Fibroblast of gingiva (primary cell): ENCODE data around the gene CRY1.
"Not testable (repeated sequence)": the region's sequence is repeated elsewhere in the genome, so short reads cannot be mapped to it uniquely, and the experiment has no call there.

Source experiments
- DNase-seq: peaks from one replicate; pipeline ENCODE4 v3.0.0-alpha.2; 2011; ENCODE audit warnings: low read depth

The CRY1 gene

DNA sequence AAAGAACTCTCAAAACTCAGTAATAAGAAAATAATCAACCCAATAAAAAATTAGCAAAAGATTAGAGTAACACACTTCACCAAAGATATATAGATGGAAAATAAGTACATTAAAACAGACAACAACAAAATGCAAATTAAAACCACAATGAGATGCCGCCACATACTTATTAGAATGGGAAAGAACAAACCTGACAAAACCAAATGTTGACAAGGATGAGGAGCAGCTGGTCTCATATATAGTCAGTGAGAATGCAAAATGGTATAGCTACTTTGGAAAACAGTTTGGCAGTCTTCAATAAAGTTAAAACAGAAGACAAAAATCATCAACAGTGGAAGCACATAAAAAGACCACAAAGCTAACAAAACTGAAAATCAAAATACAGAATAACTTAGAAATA, 29.1 kb downstream of the CRY1 start:
- DNase-seq, result no peak

DNA sequence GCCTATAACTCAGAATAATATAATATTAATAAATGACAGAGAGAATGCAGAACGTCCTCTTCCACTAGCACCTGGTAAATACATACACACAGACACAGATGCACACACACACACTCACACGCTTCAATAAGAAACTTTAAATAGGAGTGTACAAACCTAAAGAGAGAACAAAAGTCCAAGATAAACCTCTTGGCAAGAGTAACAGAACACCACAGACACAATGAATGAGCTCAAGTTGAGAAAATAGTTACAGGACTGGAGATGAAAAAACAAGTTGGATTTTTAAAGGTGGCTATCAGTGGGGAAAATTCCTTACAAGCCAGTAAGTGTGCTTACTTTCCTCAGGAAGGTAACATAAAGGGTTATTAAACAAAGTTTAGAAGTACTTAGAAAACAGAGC, 35.2 kb downstream of the CRY1 start:
- no peak for DNase-seq

DNA sequence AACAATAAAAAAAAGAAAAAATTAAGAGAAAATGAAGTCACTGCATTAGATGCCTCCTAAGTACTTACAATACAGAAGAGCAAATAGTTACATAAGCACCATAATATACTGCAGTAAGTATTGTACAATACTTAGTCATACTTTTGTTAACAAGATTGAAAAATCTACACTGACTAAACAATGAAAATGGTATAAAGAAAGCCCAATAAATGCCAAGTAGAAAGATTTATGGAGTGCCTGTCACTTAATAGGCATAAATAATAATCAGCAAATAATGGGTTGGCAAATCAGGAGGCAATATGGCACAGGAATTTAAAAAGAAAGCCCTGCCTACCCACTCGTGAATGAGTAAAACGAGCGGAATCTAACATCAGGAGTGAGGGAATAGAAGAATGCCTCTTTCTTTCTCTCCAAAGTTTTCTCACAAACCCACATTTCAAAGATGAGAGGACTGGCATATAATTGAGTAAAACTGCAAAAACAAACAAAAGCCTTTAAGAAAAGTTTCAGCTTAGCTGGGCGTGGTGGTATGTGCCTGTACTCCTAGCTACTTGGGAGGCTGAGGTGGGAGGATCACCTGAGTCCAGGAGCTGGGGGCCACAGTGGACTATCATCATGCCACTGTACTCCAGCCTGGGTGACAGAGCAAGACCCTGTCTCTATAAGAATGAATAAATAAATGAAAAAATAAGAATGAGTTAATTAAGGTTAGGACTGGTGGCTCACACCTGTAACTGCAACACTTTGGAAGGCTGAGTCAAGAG, 36.1 kb downstream of the CRY1 start:
- no peak for DNase-seq

DNA sequence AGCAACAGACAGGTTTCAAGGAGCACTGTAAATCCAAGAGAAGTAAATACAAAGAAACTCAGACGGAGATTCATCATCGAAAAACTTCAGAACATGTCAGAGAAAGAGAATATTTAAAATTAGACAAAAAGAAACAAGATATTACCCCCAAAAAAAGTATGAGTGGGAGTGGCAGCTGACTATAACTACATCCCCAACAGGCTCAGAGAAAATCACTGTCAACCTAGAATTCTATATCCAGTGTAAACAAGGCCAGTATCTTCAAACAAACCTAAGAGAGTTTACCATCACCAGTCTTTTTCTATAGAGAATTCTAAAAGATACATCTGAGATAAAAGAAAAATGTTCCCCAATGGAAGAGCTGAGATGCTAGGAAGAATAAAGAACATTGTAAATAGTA, 39.6 kb downstream of the CRY1 start:
- DNase-seq, result no peak

DNA sequence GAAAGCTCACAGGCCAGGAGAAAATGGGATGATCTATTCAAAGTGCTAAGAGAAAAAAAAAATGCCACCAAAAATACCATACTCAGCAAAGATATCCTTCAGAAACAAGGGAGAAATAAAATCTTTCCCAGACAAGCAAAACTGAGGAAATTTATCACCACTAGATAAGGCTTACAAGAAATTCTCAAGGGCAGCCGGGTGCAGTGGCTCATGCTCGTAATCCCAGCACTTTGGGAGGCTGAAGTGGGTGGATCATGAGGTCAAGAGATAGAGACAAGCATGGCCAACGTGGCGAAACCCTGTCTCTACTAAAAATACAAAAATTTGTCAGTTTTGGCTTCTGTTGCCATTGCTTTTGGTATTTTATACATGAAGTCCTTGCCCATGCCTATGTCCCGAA, 48.2 kb downstream of the CRY1 start:
- no peak for DNase-seq

DNA sequence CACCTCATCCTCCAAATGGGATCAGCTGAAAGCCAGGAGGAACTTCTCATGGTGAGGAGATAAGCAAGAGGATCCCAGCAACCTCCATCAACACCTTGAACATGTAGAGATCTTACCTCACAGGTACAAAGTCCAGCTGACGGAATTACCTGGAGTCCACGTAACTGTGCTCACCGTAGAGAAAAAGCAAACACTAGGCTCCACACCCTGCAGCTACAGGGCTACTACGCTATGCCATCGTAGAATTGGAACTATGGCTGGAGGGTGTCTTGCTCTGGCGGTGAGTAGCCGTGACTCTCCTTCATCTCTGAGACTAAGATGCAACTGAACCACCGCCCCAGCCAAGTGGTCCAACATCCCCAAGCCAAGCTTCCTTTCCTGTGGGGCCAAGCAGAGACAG, 50.5 kb downstream of the CRY1 start:
- DNase-seq, result no peak

DNA sequence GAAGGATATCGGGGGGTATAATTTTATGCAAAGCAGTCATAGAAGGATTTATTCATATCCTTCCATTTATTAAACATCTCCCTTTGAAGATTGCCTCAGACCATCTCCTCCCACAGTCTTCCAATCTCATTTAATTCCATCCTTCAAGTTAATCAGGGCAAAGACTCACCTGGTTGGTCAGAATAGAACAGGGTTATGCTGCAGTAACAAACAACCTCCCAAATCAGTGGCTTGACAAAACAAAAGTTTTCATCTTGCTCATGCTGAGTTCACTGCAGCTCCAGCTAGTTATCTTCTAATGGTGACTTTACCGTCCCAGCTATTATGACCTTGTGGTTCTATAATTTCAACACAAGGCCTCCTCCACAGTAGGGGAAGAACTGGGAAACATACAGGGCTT, 57.6 kb downstream of the CRY1 start:
- DNase-seq, result no peak

DNA sequence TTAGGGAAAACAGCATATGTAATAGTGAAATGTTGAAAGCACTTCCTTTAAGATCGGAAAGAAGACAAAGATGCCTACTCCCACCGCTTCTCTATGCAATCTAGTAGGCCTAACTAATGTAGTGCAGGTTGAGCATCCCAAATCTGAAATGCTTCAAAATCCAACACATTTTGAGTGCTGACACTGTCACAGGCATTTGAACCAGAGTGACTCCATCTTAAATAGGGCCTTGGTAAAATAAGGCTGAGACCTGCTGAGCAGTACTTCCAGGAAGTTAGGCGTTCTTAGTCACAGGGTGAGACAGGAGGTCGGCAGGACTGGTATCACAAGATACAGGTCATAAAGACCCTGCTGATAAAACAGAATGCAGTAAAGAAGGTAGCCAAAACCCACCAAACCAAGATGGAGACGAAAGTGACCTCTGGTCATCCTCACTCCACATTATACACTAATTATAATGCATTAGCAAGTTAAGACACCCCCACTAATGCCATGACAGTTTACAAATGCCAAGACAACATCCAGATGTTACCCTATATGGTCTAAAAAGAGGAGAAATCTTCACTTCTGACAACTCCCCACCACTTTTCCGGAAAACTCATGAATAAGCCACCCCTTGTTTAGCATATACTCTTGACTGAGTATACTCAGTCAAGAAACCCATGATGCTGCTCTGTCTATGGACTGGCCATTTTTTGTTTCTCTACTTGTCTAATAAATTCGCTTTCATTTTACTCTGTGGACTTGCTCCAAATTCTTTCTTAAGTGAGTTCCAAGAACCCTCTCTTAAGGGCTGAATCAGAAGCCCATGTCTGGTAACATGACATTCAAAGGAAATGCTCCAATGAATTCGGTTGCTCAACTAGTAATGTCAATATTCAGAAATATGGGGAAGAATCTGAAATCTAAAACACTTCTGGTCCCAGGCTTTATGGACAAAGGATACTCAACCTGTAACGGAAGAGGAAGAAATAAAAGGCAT, 59.3 kb downstream of the CRY1 start:
- peak; percentile 44 for DNase-seq

DNA sequence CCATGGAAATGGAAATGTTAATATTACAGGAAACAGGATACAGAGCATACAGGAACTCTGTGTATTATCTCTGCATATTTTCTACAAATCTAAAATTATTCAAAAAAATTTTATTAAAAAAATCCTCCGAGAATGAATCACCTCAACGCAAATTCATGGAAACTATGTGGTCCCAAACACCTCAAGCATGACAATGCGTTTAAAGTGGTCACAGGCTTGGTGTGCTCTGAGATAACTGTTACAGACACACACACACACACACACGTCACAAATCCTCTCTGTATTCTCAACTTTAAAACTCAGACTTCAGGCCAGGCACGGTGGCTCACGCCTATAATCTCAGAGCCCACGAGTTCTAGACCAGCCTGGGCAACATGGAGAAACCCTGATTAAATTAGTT, 61.1 kb downstream of the CRY1 start:
- no peak for DNase-seq

DNA sequence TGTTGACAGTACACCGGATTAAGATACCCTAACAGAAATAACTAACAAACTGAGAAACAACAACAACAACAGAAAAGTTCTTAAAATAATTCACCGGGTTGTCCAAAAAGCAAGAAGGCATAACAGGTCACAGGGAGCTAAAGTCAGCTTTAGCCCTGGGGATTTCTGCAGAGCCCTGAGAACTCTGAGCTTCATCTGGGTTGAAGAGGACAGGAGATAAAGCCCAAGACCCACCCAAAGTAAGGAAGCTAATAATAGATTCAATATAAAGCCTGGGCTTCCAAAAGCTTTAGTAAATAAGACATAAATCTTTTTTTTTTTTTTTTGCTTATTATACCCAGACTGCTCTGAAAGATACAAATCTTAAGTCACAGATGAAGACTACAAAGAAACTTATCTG, 62.3 kb downstream of the CRY1 start:
- DNase-seq, result no peak

DNA sequence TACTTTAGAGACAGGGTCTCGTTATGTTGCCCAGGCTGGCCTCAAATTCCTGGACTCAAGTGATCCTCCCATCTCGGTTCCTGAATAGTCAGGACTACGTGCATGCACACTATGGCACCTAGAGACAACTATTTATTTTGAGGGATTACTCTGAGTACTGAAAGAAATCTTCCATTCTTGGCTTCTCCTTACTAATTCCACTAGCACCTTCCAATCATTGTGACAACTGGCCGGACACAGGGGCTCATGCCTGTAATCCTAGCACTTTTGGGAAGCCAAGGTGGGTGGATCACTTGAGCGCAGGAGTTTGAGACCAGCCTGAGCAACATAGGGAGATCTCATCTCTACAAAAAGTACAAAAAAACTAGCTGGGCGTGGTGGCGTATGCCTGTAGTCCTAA, 64.3 kb downstream of the CRY1 start:
- DNase-seq, result no peak

DNA sequence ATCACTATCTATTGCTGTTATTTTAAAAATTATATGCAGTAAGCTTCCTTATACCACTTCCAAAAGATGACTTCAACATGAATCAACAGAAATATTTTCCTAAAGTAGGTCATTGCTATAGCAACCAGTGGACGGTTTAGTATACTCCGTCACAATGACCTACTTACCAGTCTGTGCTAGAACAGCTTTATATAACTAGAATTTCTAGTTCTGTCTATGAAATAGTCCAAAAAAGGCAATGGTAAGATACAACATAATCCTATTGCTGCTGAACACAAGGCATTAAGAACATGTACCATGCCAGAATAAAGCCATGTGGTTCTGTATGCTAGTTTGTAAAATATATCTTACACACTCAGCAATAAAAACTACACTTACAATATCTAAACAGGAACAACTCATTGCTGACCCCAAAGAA, 65.7 kb downstream of the CRY1 start:
- peak; percentile 97 for DNase-seq

DNA sequence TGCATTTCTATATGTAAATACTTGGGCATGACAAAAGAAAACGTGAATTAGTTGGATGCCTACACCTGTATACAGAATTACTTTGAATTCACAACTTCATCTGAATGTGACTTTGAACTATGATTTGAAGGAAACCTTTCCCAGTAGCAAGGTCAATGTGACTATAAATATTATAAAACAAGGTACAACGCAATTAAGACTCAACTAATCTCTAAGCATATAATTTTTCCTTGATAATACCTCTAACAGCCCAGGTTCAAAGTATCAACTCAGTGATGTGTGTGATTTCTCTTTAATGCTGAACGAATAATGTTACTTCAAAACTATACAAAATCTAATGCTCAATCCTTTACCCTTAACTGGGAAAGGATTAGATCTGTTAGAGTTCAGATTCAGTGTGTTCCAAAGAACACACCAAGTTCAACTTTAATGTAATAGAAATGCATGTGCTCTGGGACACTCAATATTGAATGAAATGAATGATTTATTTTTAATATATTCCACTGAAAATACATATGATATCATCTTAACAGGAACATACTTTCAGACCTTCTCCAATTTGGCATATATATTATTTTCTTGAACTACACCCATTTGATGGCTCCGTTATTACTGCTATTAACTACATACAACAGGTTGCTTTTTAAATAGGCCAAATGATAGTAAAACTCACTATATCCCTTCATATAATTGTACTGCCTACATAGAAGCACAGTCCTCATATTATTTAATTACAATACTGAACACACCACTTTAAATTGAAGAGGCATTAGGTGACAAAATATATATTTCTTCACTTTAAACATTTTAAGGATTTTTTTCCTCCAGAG, 66.3 kb downstream of the CRY1 start:
- no peak for DNase-seq

DNA sequence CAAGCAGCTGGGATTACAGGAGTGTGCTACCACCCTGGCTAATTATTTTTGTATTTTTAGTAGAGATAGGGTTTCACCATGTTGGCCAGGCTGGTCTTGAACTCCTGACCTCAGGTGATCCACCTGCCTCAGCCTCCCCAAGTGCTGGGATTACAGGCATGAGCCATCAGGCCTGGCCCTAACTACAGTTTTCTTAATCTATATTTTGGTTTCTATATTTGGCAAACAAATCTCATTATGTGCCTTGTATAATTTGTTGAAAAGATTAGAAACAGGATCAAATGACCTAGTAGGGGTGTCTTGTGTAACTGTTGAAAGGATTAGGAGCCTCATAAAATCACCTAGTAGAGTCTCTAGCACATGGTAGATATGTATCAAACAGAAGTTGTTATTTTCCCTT, 67.0 kb downstream of the CRY1 start:
- not testable (repeated sequence) for DNase-seq

DNA sequence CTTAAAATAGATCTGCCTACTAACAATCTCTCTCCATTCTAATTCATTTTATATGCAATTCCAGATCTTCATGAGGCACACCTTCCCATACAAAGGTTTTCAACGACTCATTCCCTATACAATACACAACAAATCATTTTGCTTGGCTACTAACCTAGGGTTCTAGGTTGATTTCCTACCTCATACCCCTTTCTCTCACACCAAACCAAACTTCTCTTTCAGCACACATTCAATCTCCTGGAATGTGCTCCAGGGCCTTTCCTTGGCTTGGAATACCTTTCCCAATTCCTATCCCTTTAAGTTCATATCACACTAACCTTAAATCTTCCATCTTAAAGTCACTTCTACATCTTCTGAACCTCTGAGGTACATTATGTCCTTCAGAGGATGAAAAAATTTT, 67.7 kb downstream of the CRY1 start:
- DNase-seq, result no peak

DNA sequence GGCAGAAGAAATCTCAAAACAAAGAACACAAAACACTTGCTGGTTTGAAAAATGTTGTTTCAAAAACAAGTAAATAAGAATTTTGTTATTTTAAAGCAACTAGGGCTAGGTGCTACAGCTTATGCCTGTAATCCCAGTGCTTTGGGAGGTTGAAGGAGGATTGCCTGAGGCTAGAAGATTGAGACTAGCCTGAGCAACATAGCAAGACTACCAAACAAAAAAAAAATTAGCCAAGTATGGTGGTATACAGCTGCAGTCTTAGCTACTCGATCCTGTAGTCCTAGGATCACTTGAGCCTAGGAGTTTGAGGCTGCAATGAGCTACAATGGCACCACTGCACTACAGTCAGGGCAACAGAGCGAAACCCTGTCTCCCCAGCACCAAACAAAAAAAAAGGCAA, 73.8 kb downstream of the CRY1 start:
- no peak for DNase-seq

DNA sequence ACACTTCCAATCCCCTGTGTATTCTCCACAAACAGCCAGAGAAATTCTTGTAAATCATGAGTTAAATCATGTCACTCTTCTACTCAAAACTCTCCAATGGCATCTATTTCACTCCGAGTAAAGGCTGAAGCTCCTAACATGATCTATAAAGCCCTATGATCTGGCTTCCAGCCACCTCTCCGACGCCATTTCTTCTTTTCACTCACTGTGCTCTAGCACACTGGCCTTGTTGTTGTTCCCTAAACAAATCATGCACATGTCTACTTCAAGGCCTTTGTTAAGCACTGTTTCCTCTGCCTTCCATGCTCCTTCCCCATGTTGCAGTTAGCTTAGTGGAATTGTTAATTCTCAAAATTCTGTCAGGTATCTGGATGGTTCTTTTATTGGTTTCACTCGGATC, 76.3 kb downstream of the CRY1 start:
- no peak for DNase-seq

DNA sequence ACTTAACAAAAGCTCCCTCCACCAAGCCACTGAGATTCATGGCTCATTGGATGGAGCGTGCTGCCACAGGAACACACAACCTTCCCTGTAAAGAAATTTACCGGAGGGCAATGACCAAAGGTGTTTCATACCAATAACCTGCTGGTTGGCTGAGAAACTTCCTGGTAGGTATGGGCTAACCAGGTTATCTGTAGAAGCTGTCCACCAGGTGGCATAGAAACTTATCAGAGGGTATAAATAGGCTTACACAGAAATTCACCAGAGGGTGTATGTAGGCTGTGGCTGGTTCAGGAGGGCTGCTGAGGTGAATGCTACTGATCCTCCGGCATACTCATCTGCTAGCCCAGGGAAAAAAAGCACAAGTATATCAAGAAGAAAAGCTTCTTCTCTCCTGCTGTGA, 79.3 kb downstream of the CRY1 start:
- DNase-seq, result no peak

DNA sequence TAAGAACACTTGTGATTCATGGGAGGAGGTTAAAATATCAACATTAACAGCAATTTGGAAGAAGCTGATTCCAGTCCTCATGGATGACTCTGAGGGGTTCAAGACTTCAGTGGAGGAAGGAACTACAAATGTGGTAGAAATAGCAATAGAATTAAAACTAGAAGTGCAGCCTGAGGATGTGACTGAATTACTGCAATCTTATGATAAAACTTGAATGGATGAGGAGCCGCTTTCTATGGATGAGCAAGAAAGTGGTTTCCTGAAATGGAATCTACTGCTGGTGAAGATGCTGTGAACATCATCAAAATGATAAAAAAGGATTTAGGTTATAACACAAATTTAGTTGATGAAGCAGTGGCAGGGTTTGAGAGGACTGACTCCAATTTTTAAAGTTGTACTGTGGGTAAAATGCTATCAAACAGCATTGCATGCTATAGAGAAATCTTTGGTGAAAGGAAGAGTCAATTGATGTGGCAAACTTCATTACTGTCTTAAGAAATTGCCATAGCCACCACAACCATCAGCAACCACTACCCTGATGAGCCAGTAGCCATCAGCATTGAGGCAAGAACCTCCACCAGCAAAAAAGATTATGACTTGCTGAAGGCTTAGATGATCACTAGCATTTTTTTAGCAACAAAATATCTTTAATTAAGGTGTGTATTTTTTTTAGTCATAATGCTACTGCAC, 80.5 kb downstream of the CRY1 start:
- DNase-seq, result no peak

DNA sequence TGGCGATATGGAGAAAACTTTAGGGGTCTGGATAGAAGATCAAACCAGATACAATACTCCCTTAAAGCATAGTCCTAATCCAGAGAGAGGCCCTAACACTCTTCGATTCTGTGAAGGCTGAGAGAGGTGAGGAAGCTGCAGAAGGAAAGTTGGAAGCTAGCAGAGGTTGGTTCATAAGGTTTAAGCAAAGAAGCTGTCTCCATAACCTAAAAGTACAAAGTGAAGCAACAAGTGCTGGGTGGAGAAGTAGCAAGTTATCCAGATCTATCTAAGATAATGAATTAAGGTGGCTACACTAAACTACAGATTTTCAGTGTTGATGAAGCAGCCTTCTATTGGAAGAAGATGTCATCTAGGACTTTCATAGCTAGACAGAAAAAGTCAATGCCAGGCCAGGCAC, 81.8 kb downstream of the CRY1 start:
- no peak for DNase-seq

DNA sequence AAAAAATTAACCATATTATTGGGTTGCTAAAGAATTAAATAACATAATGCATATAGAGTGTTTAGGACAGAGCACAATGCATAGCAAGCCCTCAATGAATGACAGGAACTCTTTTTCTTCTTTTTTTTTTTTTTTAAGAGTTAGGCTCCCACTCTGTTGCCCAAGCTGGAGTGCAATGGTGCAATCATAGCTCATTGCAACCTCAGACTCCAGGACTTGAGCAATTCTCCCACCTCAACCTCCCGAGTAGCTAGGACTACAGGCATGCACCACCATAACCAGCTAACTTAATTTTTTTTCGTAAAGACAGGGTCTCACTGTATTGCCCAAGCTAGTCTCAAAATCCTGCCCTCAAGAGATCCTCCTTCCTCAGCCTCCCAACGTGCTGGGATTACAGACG, 85.9 kb downstream of the CRY1 start:
- no peak for DNase-seq

DNA sequence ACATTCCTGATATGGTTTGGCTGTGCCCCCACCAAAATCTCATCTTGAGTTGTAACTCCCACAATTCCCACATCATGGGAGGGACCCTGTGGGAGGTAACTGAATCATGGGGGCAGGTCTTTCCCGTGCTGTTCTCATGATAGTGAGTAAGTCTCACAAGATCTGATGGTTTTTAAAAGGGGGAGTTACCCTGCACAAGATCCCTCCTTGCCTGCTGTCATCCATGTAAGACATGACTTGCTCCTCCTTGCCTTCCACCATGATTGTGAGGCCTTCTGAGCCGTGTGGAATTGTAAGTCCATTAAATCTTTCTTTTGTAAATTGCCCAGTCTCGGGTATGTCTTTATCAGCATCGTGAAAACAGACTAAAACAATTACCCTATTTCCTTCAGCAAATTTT, 90.7 kb downstream of the CRY1 start:
- not testable (repeated sequence) for DNase-seq
